ENCODE data around the gene ATP12A. TPM values are rescaled to one million over a fixed set of nuclear protein-coding genes. Genes with fewer than 3 reads are reported as not detected.

ATP12A gene
- total and polyA plus RNA-seq, 2 donors (not counting 1 experiment from before 2014, with no cell fraction given), result not detected

DNA sequence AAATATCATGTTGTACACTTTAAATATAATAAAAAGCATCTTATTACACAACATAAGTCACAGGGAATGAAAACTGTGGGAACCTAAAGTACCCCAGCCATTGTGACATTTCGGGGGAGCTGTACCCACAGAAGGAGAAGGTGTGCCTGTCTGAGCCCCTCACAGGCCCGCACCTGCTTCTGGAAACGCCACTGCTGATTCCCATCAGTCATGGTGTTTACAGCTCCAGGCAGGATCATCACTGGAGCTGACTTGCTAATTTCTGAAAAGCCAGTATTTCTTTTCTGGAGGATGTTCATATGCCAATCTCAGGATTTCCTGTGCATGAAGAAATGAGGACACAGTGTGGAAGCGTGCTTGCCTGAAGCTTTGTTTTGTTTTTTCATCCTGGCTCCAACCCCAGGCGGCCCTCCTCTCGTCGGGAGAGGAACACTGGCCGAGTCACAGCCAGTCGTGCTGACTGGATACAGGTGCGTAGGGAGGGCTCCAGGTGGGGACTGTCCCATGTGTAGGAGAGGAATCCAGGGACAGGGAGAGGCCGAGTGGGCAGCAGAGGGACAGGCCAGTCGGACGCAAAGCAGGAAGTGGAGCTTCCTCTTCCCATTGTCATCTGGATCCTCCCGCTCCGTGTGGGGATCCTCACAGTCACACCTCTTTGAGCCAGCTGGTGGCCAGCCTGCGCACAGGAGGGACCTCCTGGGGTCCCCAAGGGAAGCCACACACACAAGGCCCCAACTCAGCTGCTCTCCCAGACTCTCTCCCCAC lies 4.2 kb upstream of the ATP12A start:
- TF ChIP-seq EZH2 (IDR thresholded peaks at IDR 0.05; ENCODE audit: low read length, missing control alignments), result no peak
- TF ChIP-seq CTCF (conservative IDR thresholded peaks at IDR 0.05 in 1 of 2, IDR thresholded peaks at IDR 0.05 in 1 of 2; ENCODE audit: low read depth in 1 of 2, low read length in 2 of 2), result no peak
- Histone ChIP-seq H2AFZ (ENCODE audit: low read length) (no peak overlapping the region), H3K27ac (ENCODE audit: insufficient read depth, low read length) (no peak overlapping the region)

DNA sequence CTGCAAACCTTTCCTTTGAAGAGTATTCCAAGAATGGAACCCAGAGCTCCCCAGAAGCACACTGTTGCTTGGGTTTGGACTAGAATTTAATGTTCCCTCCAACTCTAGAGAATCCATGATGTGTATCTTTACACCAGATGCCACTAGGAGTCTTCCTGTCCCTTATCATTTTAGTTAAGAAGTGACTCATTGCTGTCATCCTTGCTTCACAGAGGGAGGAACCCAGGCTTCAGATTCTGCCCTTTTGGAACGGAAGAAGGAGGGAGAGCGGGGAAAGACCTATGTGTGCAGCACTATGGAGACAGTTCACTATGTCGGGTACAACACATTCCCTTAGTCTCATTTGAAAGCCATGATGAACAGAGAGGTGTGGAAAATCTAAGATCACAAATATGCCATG lies 2.1 kb upstream of the ATP12A start:
- Histone ChIP-seq H2AFZ (ENCODE audit: low read length) (no peak overlapping the region), H3K4me1 (ENCODE audit: control insufficient read depth, extremely low read depth, insufficient read depth, low read length) (no peaks in the 10 kb centered on the region), H3K4me3 (replicated peaks in 1 of 4; ENCODE audit: control extremely low read depth in 1 of 4, insufficient read depth in 1 of 4, low read depth in 3 of 4, low read length in 4 of 4) (no peak overlapping the region), H3K27ac (ENCODE audit: insufficient read depth, low read length) (no peak overlapping the region), H4K20me1 (ENCODE audit: control insufficient read depth, extremely low read depth, insufficient read depth, low read length) (no peaks in the 10 kb centered on the region), H3K4me2 (ENCODE audit: extremely low read depth, insufficient read depth, low read length) (no peak overlapping the region), H3K9ac (ENCODE audit: insufficient read depth, low read length) (no peak overlapping the region), H3K9me3 (ENCODE audit: control insufficient read depth, insufficient read depth, low read depth, low read length) (no peaks in the 10 kb centered on the region), H3K27me3 (ENCODE audit: control insufficient read depth, insufficient read depth, low read length) (peaks cover 24% of the 10 kb centered on the region), H3K79me2 (ENCODE audit: control insufficient read depth, insufficient read depth, low read length) (no peaks in the 10 kb centered on the region), H3K36me3 (ENCODE audit: control insufficient read depth, insufficient read depth, low read length) (no peaks in the 10 kb centered on the region)
- TF ChIP-seq CTCF (conservative IDR thresholded peaks at IDR 0.05 in 1 of 2, IDR thresholded peaks at IDR 0.05 in 1 of 2; ENCODE audit: low read depth in 1 of 2, low read length in 2 of 2) (no peak), EZH2 (IDR thresholded peaks at IDR 0.05; ENCODE audit: low read length, missing control alignments) (no peak)
- no peak for DNase-seq (ENCODE audit: low read depth in 2 of 2)

More for the DNA sequence above, 4.2 kb upstream of the ATP12A start:
- Histone ChIP-seq H4K20me1 (ENCODE audit: control insufficient read depth, extremely low read depth, insufficient read depth, low read length) (no peaks in the 10 kb centered on the region), H3K4me3 (replicated peaks in 1 of 4; ENCODE audit: control extremely low read depth in 1 of 4, insufficient read depth in 1 of 4, low read depth in 3 of 4, low read length in 4 of 4) (no peak overlapping the region), H3K4me1 (ENCODE audit: control insufficient read depth, extremely low read depth, insufficient read depth, low read length) (peaks cover 4% of the 10 kb centered on the region), H3K9ac (ENCODE audit: insufficient read depth, low read length) (no peak overlapping the region), H3K4me2 (ENCODE audit: extremely low read depth, insufficient read depth, low read length) (no peak overlapping the region), H3K79me2 (ENCODE audit: control insufficient read depth, insufficient read depth, low read length) (no peaks in the 10 kb centered on the region), H3K27me3 (ENCODE audit: control insufficient read depth, insufficient read depth, low read length) (peaks cover 13% of the 10 kb centered on the region), H3K9me3 (ENCODE audit: control insufficient read depth, insufficient read depth, low read depth, low read length) (no peaks in the 10 kb centered on the region), H3K36me3 (ENCODE audit: control insufficient read depth, insufficient read depth, low read length) (no peaks in the 10 kb centered on the region)
- no peak for DNase-seq (ENCODE audit: low read depth in 2 of 2)

GRCh38 chr13:24679686-24680085 lies 522 bp upstream of the ATP12A start:
- H3K4me2 ChIP-seq (ENCODE audit: extremely low read depth, insufficient read depth, low read length), result no peak overlapping the region
- H4K20me1 ChIP-seq (ENCODE audit: control insufficient read depth, extremely low read depth, insufficient read depth, low read length), result no peaks in the 10 kb centered on the region
- no peaks in the 10 kb centered on the region for H3K9me3 ChIP-seq (ENCODE audit: control insufficient read depth, insufficient read depth, low read depth, low read length)
- H2AFZ ChIP-seq (ENCODE audit: low read length), result no peak overlapping the region
- peaks cover 24% of the 10 kb centered on the region for H3K27me3 ChIP-seq (ENCODE audit: control insufficient read depth, insufficient read depth, low read length)
- H3K4me3 ChIP-seq (replicated peaks in 1 of 4; ENCODE audit: control extremely low read depth in 1 of 4, insufficient read depth in 1 of 4, low read depth in 3 of 4, low read length in 4 of 4), result no peak overlapping the region
- DNase-seq (ENCODE audit: low read depth in 2 of 2), result no peak
- H3K4me1 ChIP-seq (ENCODE audit: control insufficient read depth, extremely low read depth, insufficient read depth, low read length), result no peaks in the 10 kb centered on the region
- no peak for TF ChIP-seq EZH2 (IDR thresholded peaks at IDR 0.05; ENCODE audit: low read length, missing control alignments)
- no peak for TF ChIP-seq CTCF (conservative IDR thresholded peaks at IDR 0.05 in 1 of 2, IDR thresholded peaks at IDR 0.05 in 1 of 2; ENCODE audit: low read depth in 1 of 2, low read length in 2 of 2)
- no peaks in the 10 kb centered on the region for H3K79me2 ChIP-seq (ENCODE audit: control insufficient read depth, insufficient read depth, low read length)
- H3K9ac ChIP-seq (ENCODE audit: insufficient read depth, low read length), result no peak overlapping the region
- no peak overlapping the region for H3K27ac ChIP-seq (ENCODE audit: insufficient read depth, low read length)
- no peaks in the 10 kb centered on the region for H3K36me3 ChIP-seq (ENCODE audit: control insufficient read depth, insufficient read depth, low read length)

Data from fibroblast of lung (primary cell).